HL-60 (cell line): Measurements from ENCODE around the gene GMDS.

Experiments used
- CTCF ChIP-seq: IDR thresholded peaks from one replicate; pipeline ENCODE4 v1.5.1; 2011; ENCODE audit warnings: low read length, control low read depth, inconsistent platforms; ENCODE audit not compliant: insufficient read depth
- POLR2AphosphoS5 ChIP-seq: IDR thresholded peaks from 2 replicates; pipeline ENCODE4 v1.6.1; 2012; ENCODE audit warnings: low read depth

GRCh38 chr6:2042956-2043648 is 202.3 kb downstream of the GMDS start:
- TF ChIP-seq POLR2AphosphoS5 (no peak), CTCF (no peak)
